ENCODE results near the gene HNF4A.

Gene HNF4A

DNA sequence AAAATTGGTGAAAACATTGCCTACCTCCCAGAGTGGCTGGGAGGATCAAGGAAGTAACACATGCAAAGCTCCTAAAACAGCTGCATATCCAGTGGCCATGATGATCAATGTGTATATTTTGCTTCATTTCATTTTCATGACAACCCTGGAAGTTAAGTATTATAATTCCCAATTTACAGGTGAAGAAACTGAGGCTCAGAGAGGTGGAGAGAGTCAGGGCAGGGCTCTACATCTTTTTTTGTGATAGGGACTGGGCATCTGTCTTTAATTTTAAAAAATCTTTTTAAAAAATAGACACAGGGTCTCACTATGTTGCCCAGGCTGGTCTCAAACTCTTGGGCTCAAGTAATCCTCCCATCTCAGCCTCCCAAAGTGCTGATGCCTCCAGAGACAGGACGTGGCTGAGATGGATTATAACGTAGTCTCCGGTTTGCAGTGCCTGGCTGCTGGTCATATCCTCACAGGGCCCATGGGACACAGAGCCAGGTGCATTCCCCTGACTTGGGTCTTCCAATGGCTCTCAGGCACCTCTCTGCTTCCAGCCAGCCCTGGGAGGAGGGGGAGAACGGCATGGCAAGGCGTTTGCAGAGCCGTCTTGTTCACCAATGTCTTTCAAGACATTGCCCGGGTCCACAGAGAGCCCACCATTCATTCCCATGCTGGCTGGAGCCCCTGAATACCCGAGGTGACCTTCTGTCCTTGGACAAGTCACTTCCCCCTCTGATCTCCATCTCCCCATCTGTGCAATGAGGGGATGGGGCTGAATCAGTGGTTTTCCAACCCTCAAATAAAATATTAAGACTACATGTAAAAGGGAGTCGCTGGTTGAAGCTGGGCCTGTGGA lies 38.3 kb downstream of the HNF4A start:
- H3K36me3 ChIP-seq (ENCODE audit: insufficient read depth, low read length) = no peaks in the 10 kb centered on the region
- H3K9ac ChIP-seq (ENCODE audit: low read depth, low read length) = no peak overlapping the region
- H3K9me3 ChIP-seq (ENCODE audit: insufficient read depth, low read depth, low read length) = no peaks in the 10 kb centered on the region
- no peak overlapping the region for H3K27ac ChIP-seq (ENCODE audit: low read depth, low read length)
- H3K4me3 ChIP-seq (ENCODE audit: low read length) = no peak overlapping the region
- peaks cover 6% of the 10 kb centered on the region for H3K27me3 ChIP-seq (ENCODE audit: insufficient read depth, low read length)
- 92% methylated on average over 9 of the region's 9 CpGs for WGBS
- H3K4me1 ChIP-seq (ENCODE audit: insufficient read depth, low read length) = no peaks in the 10 kb centered on the region

DNA sequence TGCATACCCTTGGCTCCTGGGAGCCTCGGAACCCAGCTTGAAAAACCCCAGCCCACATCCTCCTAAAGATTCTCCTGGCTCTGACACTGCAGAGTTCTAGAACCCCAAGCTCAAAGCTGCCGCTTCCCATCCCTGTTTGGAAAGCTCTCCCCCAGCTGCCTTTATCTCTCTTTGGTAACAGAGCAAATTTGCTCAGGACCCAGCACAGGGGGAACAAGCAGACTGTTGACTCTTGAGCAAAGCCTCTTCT lies 38.9 kb downstream of the HNF4A start:
- Histone ChIP-seq H3K36me3 (ENCODE audit: insufficient read depth, low read length) (no peaks in the 10 kb centered on the region), H3K27me3 (ENCODE audit: insufficient read depth, low read length) (peaks cover 4% of the 10 kb centered on the region), H3K9ac (ENCODE audit: low read depth, low read length) (no peak overlapping the region), H3K27ac (ENCODE audit: low read depth, low read length) (no peak overlapping the region), H3K9me3 (ENCODE audit: insufficient read depth, low read depth, low read length) (no peaks in the 10 kb centered on the region), H3K4me3 (ENCODE audit: low read length) (no peak overlapping the region), H3K4me1 (ENCODE audit: insufficient read depth, low read length) (no peaks in the 10 kb centered on the region)
- 88% methylated on average over 2 of the region's 2 CpGs for WGBS

DNA sequence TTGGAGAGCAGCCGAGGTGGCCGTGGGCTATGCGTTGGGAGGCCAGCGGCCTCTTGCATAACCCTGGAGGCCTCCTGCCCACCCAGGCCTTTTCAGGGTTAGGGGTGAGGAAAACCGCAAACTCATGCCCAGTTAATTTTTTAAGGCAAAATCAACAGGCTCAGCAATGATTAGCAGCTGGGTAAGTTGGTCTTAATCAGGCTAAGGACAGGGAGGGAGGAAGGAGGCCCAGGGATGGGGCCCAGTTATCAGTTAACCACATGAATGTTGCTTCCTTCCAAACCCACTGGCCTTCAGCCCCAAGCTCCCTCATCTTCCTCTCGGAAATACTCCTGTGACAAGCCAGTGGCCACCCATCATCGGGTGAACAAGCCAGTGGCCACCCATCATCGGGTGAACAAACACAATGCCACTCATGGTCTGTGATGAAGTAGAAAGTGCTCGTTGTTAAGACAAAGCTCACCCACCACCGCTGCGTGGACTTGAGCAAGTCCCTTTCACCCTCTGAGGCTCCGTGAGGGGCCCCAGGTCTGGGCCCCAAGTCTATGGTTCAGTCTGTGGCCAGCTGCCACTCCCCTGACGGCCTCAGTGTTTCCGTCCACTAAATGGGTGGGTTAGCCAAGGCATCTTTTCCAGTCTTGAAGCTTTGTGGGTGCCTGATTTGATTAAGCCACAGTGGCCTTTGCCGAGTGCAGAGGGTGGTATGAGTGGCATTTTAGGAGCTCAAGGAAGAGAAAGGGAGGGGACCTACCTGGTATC lies 39.4 kb downstream of the HNF4A start:
- Histone ChIP-seq H3K4me1 (ENCODE audit: insufficient read depth, low read length) (no peaks in the 10 kb centered on the region), H3K9ac (ENCODE audit: low read depth, low read length) (no peak overlapping the region), H3K4me3 (ENCODE audit: low read length) (no peak overlapping the region), H3K9me3 (ENCODE audit: insufficient read depth, low read depth, low read length) (no peaks in the 10 kb centered on the region), H3K27me3 (ENCODE audit: insufficient read depth, low read length) (peaks cover 3% of the 10 kb centered on the region; the same call in 1 of the 2 replicates), H3K36me3 (ENCODE audit: insufficient read depth, low read length) (no peaks in the 10 kb centered on the region), H3K27ac (ENCODE audit: low read depth, low read length) (no peak overlapping the region)
- 93% methylated on average over 15 of the region's 15 CpGs for WGBS

DNA sequence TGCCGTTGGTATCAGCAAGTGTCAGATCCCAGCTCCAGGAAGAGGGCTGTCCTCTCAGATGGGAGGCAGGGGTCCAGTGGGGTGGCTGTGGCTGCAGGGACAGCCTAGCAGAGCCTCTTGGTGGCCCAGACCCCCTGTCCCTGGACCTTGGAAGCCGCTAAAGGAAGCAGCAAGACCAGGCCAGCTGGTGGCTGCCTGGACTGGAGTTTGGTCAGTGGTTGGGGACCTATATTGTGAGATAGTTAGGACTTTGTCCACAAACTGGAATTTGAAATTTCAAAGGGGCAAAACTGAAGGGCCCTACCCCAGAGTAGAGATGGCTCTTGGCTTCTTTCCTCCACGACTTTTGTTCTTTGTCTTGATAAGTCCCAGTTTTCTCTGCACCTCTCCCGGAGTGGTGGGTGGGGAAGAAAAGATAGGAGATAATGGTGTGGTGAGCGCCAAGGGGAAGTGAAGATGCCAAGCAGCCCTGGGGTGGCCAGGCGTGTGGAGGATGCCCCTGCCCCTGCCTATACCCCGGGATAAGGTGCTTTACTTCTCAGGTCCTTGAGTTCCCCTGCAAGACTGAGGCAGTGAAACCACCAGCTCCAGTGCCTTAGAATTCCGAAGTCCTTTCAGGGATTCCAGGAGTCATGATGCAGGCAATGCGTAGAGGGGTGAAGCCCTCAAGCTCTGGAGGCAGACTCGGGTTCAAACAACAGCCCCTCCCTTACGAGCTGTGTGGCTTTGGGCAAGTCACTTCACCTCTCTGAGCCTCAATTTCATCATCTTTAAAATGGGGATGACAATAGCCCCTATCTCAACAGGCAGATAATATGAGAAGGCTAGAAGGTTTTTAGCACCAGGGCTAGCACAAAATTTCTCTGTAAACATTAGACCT lies 40.2 kb downstream of the HNF4A start:
- no peaks in the 10 kb centered on the region for H3K27me3 ChIP-seq (ENCODE audit: insufficient read depth, low read length)
- H3K9ac ChIP-seq (ENCODE audit: low read depth, low read length) = no peak overlapping the region
- no peak overlapping the region for H3K27ac ChIP-seq (ENCODE audit: low read depth, low read length)
- no peaks in the 10 kb centered on the region for H3K4me1 ChIP-seq (ENCODE audit: insufficient read depth, low read length)
- H3K4me3 ChIP-seq (ENCODE audit: low read length) = no peak overlapping the region
- WGBS = 87% methylated on average over 11 of the region's 11 CpGs
- H3K9me3 ChIP-seq (ENCODE audit: insufficient read depth, low read depth, low read length) = no peaks in the 10 kb centered on the region
- no peaks in the 10 kb centered on the region for H3K36me3 ChIP-seq (ENCODE audit: insufficient read depth, low read length)

DNA sequence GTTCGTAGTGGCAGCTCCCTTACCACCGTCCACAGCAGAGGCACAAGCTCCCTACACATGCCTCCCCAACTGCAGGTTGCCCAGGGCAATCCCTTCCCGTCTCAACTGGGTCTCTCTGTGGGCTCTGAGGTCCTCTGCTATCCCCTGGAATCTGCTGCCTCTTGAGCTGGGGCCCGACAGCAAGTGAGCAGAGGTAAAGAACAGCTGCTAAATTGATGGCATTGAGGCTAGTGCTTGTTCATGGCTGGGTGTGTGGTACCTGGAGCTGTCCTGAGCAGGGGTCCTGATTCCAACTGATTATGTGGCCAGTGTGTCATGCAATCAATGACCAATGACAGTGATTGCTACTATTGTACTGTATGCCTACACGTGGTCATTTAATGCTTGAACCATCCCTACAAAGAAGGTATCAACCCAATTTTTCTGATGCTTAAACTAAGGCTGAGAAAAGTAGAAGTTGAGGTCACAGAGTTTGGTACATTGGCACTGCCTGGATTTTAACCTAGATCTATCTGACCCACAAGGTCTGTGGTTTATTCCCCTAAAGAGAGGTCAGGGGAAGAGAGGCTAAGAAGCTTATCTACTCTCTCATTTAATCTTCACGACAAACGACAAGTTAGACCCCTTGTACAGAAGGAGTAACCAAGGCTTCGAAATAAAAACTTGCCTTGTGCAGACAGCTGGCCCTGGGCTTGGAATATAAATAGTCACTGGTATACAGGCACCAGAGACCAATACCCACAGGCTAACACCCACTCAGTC lies 41.1 kb downstream of the HNF4A start:
- H3K27me3 ChIP-seq (ENCODE audit: insufficient read depth, low read length) = no peaks in the 10 kb centered on the region
- WGBS = 73% methylated on average over 8 of the region's 8 CpGs
- no peaks in the 10 kb centered on the region for H3K36me3 ChIP-seq (ENCODE audit: insufficient read depth, low read length)
- H3K4me3 ChIP-seq (ENCODE audit: low read length) = no peak overlapping the region
- H3K9me3 ChIP-seq (ENCODE audit: insufficient read depth, low read depth, low read length) = no peaks in the 10 kb centered on the region
- no peak overlapping the region for H3K27ac ChIP-seq (ENCODE audit: low read depth, low read length)
- H3K4me1 ChIP-seq (ENCODE audit: insufficient read depth, low read length) = no peaks in the 10 kb centered on the region
- H3K9ac ChIP-seq (ENCODE audit: low read depth, low read length) = no peak overlapping the region

DNA sequence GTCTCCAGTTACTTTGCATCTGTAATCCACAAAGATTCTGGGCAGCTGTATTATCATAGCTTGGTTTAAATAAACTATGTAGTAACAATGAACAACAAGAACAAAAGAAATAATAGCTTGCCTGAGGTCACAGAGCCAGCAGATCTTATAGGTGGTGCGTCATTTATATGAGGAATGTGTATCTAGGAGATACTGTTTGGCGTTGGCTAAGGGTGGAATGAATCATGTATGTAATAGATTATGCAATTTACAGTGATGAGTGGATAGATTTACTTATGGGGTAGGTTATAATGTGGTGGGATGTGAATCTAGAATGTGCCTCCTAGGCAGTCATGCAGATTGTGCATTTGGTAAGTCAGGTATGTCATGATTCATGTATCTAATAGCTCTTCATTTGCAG lies 42.8 kb downstream of the HNF4A start:
- no peaks in the 10 kb centered on the region for H3K4me1 ChIP-seq (ENCODE audit: insufficient read depth, low read length)
- no peaks in the 10 kb centered on the region for H3K36me3 ChIP-seq (ENCODE audit: insufficient read depth, low read length)
- no peak overlapping the region for H3K9ac ChIP-seq (ENCODE audit: low read depth, low read length)
- no peaks in the 10 kb centered on the region for H3K9me3 ChIP-seq (ENCODE audit: insufficient read depth, low read depth, low read length)
- H3K27me3 ChIP-seq (ENCODE audit: insufficient read depth, low read length) = no peaks in the 10 kb centered on the region
- no peak overlapping the region for H3K4me3 ChIP-seq (ENCODE audit: low read length)
- H3K27ac ChIP-seq (ENCODE audit: low read depth, low read length) = no peak overlapping the region
- WGBS = 87% methylated on average over 2 of the region's 2 CpGs

DNA sequence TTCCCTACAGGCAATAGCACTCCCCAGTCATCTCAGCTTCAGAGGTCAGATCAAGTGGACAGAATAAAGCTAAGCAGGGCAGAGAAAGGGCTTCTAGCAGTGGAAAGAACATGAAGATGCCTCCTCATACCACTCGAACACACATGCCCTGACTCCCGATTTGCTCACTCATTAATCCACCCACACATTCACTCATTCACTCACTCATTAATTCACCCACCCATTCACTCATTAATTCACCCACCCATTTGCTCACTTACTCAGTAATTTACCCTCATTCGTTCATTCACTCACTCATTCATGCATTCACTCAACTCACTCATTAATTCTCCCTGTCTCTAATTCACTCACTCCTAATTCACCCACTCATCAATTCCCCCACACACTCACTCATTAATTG lies 43.9 kb downstream of the HNF4A start:
- Histone ChIP-seq H3K9ac (ENCODE audit: low read depth, low read length) (no peak overlapping the region), H3K4me3 (ENCODE audit: low read length) (no peak overlapping the region), H3K4me1 (ENCODE audit: insufficient read depth, low read length) (no peaks in the 10 kb centered on the region), H3K27ac (ENCODE audit: low read depth, low read length) (no peak overlapping the region), H3K9me3 (ENCODE audit: insufficient read depth, low read depth, low read length) (no peaks in the 10 kb centered on the region), H3K36me3 (ENCODE audit: insufficient read depth, low read length) (no peaks in the 10 kb centered on the region), H3K27me3 (ENCODE audit: insufficient read depth, low read length) (no peaks in the 10 kb centered on the region)
- WGBS = 84% methylated on average over 3 of the region's 3 CpGs

DNA sequence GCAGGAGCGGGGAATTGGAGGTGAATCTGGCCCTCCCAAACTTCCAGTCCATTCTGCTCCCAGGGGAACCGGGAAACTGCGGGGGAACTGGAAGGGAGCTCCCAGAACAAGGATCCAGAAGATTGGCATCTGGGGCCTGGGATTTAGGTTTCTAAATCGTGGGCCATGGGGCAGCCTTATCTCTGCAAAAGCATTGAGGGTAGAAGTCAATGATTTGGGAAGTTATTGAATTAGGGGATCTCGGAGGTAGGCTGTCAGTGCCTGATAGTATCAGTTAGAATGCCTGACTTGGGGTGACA lies 45.1 kb downstream of the HNF4A start:
- 87% methylated on average over 5 of the region's 5 CpGs for WGBS
- Histone ChIP-seq H3K27me3 (ENCODE audit: insufficient read depth, low read length) (no peaks in the 10 kb centered on the region), H3K9me3 (ENCODE audit: insufficient read depth, low read depth, low read length) (no peaks in the 10 kb centered on the region), H3K27ac (ENCODE audit: low read depth, low read length) (no peak overlapping the region), H3K9ac (ENCODE audit: low read depth, low read length) (no peak overlapping the region), H3K4me3 (ENCODE audit: low read length) (no peak overlapping the region), H3K36me3 (ENCODE audit: insufficient read depth, low read length) (no peaks in the 10 kb centered on the region), H3K4me1 (ENCODE audit: insufficient read depth, low read length) (no peaks in the 10 kb centered on the region)

DNA sequence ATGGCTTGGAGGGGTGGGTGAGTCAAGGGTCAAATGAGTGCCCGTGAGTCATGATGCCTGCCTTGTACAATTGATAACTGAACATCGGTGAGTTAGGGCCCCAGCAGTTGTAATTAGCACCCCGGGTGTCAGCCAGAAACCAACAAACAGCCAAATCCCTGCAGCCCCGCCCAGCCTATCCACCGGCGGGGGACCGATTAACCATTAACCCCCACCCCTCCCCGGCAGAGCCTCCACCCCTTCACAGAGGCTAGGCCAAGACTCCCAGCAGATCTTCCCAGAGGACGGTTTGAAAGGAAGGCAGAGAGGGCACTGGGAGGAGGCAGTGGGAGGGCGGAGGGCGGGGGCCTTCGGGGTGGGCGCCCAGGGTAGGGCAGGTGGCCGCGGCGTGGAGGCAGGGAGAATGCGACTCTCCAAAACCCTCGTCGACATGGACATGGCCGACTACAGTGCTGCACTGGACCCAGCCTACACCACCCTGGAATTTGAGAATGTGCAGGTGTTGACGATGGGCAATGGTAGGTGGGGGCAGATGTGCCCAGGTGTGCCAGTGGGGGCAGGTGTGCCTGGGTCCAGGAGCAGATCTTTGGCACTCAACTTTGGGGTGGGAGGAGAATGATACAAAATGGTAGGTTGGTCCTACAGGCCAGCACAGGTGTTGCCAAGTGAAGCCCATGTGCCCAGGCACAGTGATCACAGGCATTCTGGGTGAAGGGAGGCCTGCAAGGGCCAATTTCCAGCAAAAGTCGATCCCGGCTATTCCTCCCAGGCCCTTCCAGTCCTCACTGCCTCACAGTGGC lies 45.7 kb downstream of the HNF4A start:
- Histone ChIP-seq H3K4me1 (ENCODE audit: insufficient read depth, low read length) (no peaks in the 10 kb centered on the region), H3K9me3 (ENCODE audit: insufficient read depth, low read depth, low read length) (no peaks in the 10 kb centered on the region), H3K4me3 (ENCODE audit: low read length) (no peak overlapping the region), H3K27me3 (ENCODE audit: insufficient read depth, low read length) (no peaks in the 10 kb centered on the region), H3K36me3 (ENCODE audit: insufficient read depth, low read length) (no peaks in the 10 kb centered on the region), H3K27ac (ENCODE audit: low read depth, low read length) (no peak overlapping the region), H3K9ac (ENCODE audit: low read depth, low read length) (no peak overlapping the region)
- 87% methylated on average over 23 of the region's 23 CpGs for WGBS

DNA sequence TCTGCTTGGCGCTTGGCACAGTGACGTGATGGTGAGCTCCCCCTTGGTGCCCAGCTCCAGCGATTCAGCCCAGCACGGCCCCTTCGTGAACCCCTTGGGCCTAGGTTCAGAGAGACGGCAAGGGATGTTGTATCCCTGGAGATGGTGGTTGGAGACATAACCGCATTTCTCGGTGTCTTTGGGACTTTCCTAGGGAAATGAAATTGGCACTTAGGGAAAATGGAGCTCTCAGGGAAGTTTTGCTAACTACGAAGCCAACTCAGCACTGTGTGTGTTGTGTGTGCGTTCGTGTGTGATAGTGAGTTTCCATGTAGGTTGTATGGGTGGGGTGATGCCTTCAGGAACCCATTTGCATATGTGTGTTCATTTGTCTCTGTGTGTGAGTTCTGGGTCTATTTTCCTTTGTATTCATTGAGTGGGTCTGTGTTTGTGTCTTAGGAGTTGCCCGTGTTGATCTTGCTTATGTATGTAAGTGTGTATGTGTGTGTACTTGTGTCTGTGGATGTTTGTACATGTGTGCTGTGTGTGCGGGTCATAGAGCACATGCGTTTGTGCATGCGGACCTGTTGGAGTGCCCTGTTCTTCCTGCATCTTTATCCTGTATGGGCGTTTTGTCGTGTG lies 46.4 kb downstream of the HNF4A start:
- Histone ChIP-seq H3K4me1 (ENCODE audit: insufficient read depth, low read length) (no peaks in the 10 kb centered on the region), H3K36me3 (ENCODE audit: insufficient read depth, low read length) (no peaks in the 10 kb centered on the region), H3K9me3 (ENCODE audit: insufficient read depth, low read depth, low read length) (no peaks in the 10 kb centered on the region), H3K9ac (ENCODE audit: low read depth, low read length) (no peak overlapping the region), H3K4me3 (ENCODE audit: low read length) (no peak overlapping the region), H3K27ac (ENCODE audit: low read depth, low read length) (no peak overlapping the region), H3K27me3 (ENCODE audit: insufficient read depth, low read length) (no peaks in the 10 kb centered on the region)
- WGBS = 93% methylated on average over 17 of the region's 17 CpGs

Data from HUES64 (cell line).